CD1c-positive myeloid dendritic cell (primary cell): Measurements from ENCODE around the gene HDAC4.

ENCODE experiments used
- DNase-seq: peaks from one replicate; pipeline ENCODE4 v3.0.0-alpha.2; 2016; ENCODE audit errors: extremely low spot score

The HDAC4 gene

DNA sequence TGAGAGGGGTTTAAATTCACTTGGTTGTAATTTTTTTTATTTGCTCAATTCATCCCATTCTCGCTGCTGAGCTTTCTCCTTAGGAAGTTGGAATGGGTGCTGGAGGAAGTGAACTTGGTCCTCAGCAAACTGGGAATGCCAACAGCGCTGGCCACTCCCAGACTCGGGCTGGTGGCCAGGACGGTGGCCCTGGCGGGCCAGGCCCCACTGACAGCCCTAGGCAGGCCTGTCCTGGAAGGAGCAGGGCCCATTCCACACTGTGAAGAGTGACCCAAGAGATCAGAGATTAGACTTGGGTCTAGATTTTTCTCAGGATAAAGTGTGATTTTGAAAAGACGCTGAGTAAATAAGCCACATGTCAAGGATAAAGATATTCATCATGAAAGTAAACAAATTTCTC lies 132.7 kb downstream of the HDAC4 start:
- no peak for DNase-seq

- peak; percentile 96 for DNase-seq
Observed at GRCh38 chr2:239267288-239267951, 133.4 kb downstream of the HDAC4 start.

- DNase-seq: no peak
Observed at GRCh38 chr2:239266779-239267287, 134.0 kb downstream of the HDAC4 start.

- DNase-seq: no peak
Observed at GRCh38 chr2:239266434-239266766, 134.4 kb downstream of the HDAC4 start.

- no peak for DNase-seq
Observed at GRCh38 chr2:239265681-239266433, 135.0 kb downstream of the HDAC4 start.

GRCh38 chr2:239264838-239265651 lies 135.8 kb downstream of the HDAC4 start:
- peak; percentile 93 for DNase-seq

- no peak for DNase-seq
Observed at GRCh38 chr2:239264492-239264837, 136.4 kb downstream of the HDAC4 start.

DNA sequence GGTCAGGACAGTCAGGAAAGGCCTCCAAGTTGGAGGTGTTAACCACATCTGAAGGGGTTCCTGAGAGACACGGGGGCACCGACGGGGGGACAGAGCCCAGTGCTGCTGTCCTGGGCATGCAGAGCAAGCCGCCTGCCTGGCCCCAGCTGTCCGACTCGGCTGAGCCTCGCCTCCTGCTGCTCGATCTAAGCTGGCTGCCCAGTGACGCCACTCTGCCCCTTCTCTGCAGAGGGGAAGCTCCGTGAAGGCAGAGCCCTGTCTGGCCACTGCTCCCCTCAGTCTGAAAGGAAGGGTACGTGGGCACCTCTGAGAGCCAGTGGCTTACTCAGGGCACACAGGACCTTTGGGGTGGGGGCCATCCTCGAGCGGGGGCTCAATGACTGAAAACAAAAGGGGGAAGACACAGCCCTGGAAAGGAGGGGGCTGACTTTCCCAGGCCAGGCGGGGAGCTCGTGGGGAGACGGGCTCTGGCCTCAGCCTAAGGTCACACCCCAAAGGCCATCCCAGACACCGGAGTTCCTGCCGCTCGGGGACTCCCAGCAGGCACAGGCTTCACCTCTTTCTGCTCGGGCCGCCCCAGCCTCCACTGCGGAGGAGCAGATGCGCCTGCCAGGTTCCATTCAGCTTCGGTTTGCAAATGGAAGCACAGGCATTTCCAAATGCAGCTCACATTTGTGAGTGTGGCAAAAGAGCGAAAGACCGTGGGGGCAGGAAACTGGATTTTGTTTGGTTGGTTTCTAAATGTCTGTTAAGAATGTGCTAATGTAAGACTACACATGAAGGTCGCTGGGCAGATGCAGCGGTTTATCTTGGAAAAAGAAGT lies 136.9 kb downstream of the HDAC4 start:
- DNase-seq: peak; percentile 65

DNA sequence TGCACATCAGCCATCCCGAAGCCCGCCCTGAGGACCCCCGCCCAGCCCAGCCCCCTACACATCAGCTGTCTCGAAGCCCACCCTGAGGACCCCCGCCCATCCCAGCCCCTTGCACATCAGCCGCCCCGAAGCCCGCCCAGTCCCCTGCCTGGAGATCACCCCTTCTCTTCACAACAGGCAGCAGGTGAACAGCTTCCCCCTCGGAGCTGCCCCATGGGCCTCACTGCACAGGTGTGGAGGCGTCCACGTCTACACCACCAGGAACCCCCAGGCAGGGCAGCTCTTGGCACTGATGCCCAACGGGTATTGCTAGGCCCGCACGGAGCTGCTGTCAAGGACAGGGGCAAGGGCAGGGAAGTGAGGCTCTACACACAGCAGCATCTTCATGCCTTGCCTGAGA lies 137.6 kb downstream of the HDAC4 start:
- DNase-seq: no peak

GRCh38 chr2:239262484-239263230 lies 138.2 kb downstream of the HDAC4 start:
- DNase-seq: no peak

- DNase-seq: no peak
Observed at GRCh38 chr2:239261796-239262483, 138.9 kb downstream of the HDAC4 start.

DNA sequence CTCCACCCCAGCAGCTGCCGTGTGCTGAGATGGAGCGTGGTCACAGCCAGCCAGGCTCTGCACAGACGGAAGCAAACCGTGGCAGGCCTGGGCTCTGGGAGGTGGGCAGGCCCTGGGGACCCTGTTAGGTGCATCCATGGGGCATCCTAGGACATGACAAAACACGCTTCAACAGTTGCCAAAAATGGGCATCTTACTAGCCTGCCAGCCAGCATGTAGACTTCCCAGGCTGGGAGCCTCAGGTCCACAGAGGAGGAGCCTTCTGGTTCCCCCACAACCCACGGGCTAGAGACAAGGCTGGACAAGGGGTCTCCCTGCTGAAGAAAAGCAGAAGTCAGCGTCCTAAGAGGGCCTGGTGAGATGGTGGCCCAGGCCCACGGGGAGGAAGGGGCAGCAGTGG lies 139.5 kb downstream of the HDAC4 start:
- DNase-seq: no peak

DNA sequence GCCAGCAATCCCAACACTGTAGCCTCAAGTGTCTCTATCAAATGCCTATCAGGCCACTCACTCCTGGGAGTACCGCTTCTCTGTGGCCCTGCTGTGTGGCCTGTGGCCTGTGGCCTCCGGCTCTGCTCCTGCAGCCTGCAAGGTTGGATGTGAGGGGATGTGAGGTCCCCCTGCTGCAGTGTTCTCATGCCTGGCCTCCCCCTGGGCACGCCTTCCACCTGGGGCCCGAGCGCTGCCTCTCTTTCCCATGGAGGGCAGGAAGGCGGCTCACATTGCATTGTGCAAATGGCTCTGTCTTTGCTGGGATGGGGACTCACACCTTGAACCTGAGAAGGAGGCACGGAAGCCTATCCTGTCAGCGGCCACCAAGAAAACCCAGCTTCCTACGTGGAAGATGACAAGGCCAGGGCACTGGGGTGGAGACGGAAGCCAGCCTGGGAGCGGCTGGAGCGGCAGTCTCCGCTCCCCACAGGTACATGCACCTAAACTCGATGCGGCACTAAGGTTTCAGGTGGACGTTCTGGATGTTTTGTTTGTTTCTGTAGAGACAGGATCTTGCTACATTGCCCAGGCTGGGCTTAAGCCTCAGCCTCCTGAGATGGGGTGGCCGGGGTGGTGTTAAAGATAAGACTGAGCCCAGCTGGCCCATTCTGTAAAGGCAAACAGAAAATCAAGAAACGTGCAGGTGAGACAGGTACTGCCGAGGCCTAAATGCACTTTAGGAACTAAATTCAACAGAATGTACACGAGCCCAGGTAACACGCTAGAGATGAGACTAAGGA lies 140.1 kb downstream of the HDAC4 start:
- DNase-seq: no peak

DNA sequence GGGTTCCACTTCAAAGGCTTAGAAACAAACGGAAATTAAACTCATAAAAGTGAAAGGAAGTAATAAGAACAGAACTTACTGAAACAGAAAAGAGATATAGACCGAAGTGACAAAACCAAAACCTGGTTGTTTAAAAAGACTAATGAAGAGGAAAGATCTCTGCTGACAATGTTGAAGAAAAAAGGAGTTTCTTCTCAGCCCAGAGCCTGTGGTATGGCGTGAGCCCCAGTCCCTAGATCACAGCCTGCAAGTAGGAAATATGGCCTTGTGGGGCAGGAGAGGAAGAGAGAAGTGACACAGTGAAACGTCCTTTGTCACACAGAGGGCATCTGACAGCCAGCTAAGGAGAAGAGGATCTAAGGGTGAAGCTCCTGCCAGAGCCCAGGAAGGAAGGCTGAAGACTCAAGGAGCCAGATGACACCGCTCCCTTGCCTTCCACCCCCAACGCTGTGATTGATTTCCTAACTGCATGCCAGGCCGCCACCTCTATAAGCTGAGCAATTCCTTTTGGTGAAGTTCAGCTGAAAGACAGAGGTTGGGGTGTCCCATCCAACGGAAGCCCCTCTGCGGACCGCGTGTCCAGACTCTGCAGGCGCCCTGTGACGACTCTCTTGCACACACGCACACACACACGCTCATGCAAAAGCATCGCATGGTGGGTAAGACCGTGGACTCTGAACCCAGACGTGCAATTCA lies 141.1 kb downstream of the HDAC4 start:
- DNase-seq: peak; percentile 87

DNA sequence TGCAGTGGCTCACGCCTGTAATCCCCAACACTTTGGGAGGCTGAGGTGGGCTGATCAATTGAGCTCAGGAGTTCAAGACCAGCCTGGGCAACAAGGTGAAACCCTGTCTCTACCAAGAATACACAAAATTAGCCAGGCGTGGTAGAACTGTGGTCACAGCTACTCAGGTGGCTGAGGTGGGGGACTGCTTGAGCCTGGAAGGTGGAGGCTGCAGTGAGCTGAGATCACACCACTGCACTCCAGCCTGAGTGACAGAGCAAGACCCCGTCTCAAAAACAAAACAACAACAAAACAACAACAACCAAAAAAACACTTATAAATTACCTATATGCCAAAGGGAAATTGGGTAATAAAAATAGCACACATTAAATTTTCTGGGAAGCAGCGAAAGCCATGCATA lies 141.6 kb downstream of the HDAC4 start:
- DNase-seq: no peak

DNA sequence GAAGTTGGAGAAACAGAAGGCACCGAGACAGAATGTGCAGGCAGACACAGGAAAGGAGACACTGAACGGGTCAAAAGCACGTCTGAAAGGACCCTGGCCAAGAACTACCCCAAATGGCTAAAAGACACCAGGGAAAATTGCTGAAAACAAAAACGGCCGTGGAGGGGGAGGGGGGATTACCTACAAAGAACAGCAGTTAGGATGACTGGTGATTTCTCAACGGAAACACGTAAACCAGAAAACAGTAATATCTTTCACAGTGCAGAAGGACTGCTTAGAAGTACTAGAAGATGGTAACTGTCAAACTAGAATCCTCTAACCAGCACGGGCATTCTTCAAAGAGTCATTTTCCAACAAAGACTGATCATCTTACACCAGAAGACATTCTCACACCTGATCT lies 142.6 kb downstream of the HDAC4 start:
- DNase-seq: no peak

GRCh38 chr2:239257511-239257937 lies 143.3 kb downstream of the HDAC4 start:
- peak; percentile 72 for DNase-seq

GRCh38 chr2:239256350-239256743 lies 144.5 kb downstream of the HDAC4 start:
- DNase-seq: no peak
